Heart right ventricle (tissue), 16 donors: Measurements from ENCODE around the gene ST3GAL4. TPM values are rescaled to one million over a fixed set of nuclear protein-coding genes. Genes with fewer than 3 reads are reported as not detected.
A peak's percentile ranks its signal among the peaks of the same experiment; 100 is the strongest.

Source experiments
- ATAC-seq, 8 donors: fragments of 200-7000 bp; cut with Tn5 transposase; one replicate each; pipeline ENCODE4 v1.9.1; 2020; ENCODE audit warnings: mild to moderate bottlenecking in 8 of 8, moderate library complexity in 8 of 8, moderate number of reproducible peaks in 1 of 8
- DNase-seq, 2 donors: peaks; one replicate each; pipeline ENCODE4 v3.0.0-alpha.2; 2020
- H3K27ac ChIP-seq, 10 donors: fragments of 200-600 bp; sonication (generic) in 2 of 10; one replicate each; pipeline versions ENCODE4 v1.5.0 to v1.8.0; 2020 to 2022; ENCODE audit warnings: mild to moderate bottlenecking in 3 of 10
- H3K27me3 ChIP-seq, 7 donors: fragments of 200-600 bp; one replicate each; pipeline ENCODE4 v1.8.0; 2021 to 2022; ENCODE audit warnings: mild to moderate bottlenecking in 2 of 7
- H3K36me3 ChIP-seq, 9 donors: fragments of 200-600 bp; sonication (generic) in 1 of 9; one replicate each; pipeline versions ENCODE4 v1.5.0 to v1.8.0; 2020 to 2022; ENCODE audit warnings: mild to moderate bottlenecking in 2 of 9
- H3K4me1 ChIP-seq, 9 donors: fragments of 200-600 bp; sonication (generic) in 1 of 9; one replicate each; pipeline versions ENCODE4 v1.5.0 to v1.8.0; 2020 to 2022; ENCODE audit warnings: mild to moderate bottlenecking in 4 of 9
- H3K4me3 ChIP-seq, 10 donors: fragments of 200-600 bp; sonication (generic) in 2 of 10; one replicate each; pipeline versions ENCODE4 v1.5.0 to v1.8.0; 2020 to 2022; ENCODE audit warnings: mild to moderate bottlenecking in 7 of 10, moderate library complexity in 2 of 10
- H3K9me3 ChIP-seq, 11 donors: fragments of 200-600 bp in 10 of 11; sonication (generic) in 2 of 11; one replicate each; pipeline versions ENCODE4 v1.5.0 to v1.8.0; 2013 to 2022; ENCODE audit warnings: mild to moderate bottlenecking in 2 of 11, control low read depth in 1 of 11, moderate library complexity in 1 of 11
- CTCF ChIP-seq, 9 donors: fragments of 200-600 bp; sonication (generic) in 2 of 9; IDR thresholded peaks; one replicate each; pipeline versions ENCODE4 v1.5.0 to v1.8.0; 2021 to 2022; ENCODE audit warnings: antibody characterized with exemption in 9 of 9, mild to moderate bottlenecking in 5 of 9, moderate library complexity in 1 of 9
- WGBS, 2 donors: extraction: QIAGEN DNeasy Blood & Tissue Kit; methylation state at CpG; one replicate each; pipeline ENCODE4 v1.1.7; 2013; ENCODE audit warnings: inconsistent platforms in 1 of 2; 5-methylcytosine and 5-hydroxymethylcytosine counted together
- intact Hi-C, 10 donors: fragments of 100-400 bp; cut with DNase I; formaldehyde crosslinking; loops; one replicate each; pipeline versions ENCODE4 v1.11.1 to v1.14.2; 2022
- polyA plus RNA-seq, 2 donors: library from polyadenylated mRNA; stranded (reverse); fragments of 200-250 nt; gene quantifications; one replicate each; pipeline ENCODE4 v1.2.3, GENCODE V29; 2013
- total RNA-seq, 10 donors: library from RNA; stranded (reverse); fragmentation: NEBNext Ultra II Directional in 3 of 10; extraction: Animal tissue kit (Norgen Biotek cat#: 25700) in 3 of 10; gene quantifications; one replicate each; pipeline versions ENCODE4 v1.2.1 to v1.2.4, GENCODE V29; 2021 to 2023
- donor health status: Arrhythmogenic right ventricular cardiomyopathy.
- donor health status: ischemic (EF 13 %, LVEDD 7.1; RV severe dilation, severe dysfunction).
- donor health status: healthy with polysubstance abuse.
- donor health status: DM: no; HTN: yes; CAD: no.
- donor health status: DM: no; HTN: no; CAD: no.
- donor health status: ischemic (EF 25% LVEDD 6.9; RV normal size, moderate dysfunction).
- donor health status: ischemic (EF 25% LVEDD 5.7; RV mildly dilated, moderate dysfunction).
- donor health status: healthy.
- donor health status: DM: yes; HTN: yes; CAD: no.
- donor health status: Ischemic cardiomyopathy.
- donor health status: ischemic (EF 35%, LVEDD 5.7; RV mildly dilated, moderate dysfunction).
- donor health status: nonischemic (EF 11% LVEDD 7.7; RV severe dilation, severe dysfunction).
- donor health status: DM: yes; HTN: yes; CAD: no.
- donor health status: PGD.
- donor health status: ischemic (EF 29% LVEDD 5.4; RV normal size, mild dysfunction).
- donor health status: nonischemic (EF 23%, LVEDD 6.1; RV moderate dilation, normal function).

Gene ST3GAL4
- total and polyA plus RNA-seq, 12 donors, result 24.8 to 98.2 (median 44.8) TPM

GRCh38 chr11:126438272-126438671, 82.8 kb downstream of the ST3GAL4 start:
- peak overlapping the region in 3 of 10 donors; percentile 2 to 24 (median 13) for H3K27ac ChIP-seq
- DNase-seq, result peak in 1 of 2 donors; percentile 58
- ATAC-seq, result peak; percentile 18 to 75 (median 50)
- no peaks in the 10 kb centered on the region for H3K9me3 ChIP-seq
- peaks cover 0 to 8% (median 0%) of the 10 kb centered on the region in 7 donors for H3K27me3 ChIP-seq
- TF ChIP-seq CTCF (IDR thresholded peaks at IDR 0.05), result no peak
- intact Hi-C loops, result loop anchor here in 7 of 10 donors (1.0 to 10.0 kb wide), 4 partner anchors 123 to 553 kb away; no protein-coding TSS in a partner anchor
- peaks cover 4 to 55% (median 22%) of the 10 kb centered on the region in 9 donors for H3K4me1 ChIP-seq
- 32 to 40% methylated on average over 9 of the region's 9 CpGs for WGBS, 2 donors
- no peak overlapping the region for H3K4me3 ChIP-seq
- no peaks in the 10 kb centered on the region for H3K36me3 ChIP-seq

DNA sequence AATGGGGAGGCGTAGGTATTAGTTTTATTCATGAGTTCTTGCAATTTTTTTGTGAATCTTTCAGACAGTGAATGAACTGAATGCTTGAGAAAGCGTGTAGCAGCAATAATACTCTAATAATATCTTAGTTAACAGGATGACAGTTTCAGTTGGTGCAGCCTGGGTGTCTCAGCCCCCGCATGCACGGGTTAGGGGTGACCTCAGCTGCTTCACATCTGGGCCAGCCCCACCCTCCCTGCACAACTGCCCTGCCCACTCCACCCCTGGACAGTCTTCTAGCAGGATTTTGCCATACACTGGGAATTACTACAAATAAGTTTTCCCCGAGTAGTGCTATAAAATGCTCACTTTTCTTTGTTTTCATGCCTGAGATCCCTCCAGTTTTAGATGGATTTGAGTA, 83.2 kb downstream of the ST3GAL4 start:
- peaks cover 4 to 50% (median 22%) of the 10 kb centered on the region in 9 donors for H3K4me1 ChIP-seq
- peak overlapping the region in 2 of 10 donors; percentile 2 to 24 for H3K27ac ChIP-seq
- H3K9me3 ChIP-seq, result no peaks in the 10 kb centered on the region
- peaks cover 0 to 8% (median 0%) of the 10 kb centered on the region in 7 donors for H3K27me3 ChIP-seq
- H3K4me3 ChIP-seq, result no peak overlapping the region
- TF ChIP-seq CTCF (IDR thresholded peaks at IDR 0.05), result no peak
- no peak for DNase-seq
- intact Hi-C loops, result loop anchor here in 7 of 10 donors (1.0 to 10.0 kb wide), 4 partner anchors 124 to 552 kb away; no protein-coding TSS in a partner anchor
- 35 to 42% methylated on average over 5 of the region's 5 CpGs for WGBS, 2 donors
- no peaks in the 10 kb centered on the region for H3K36me3 ChIP-seq
- ATAC-seq, result peak in 3 of 8 donors; percentile 20 to 41 (median 33)

DNA sequence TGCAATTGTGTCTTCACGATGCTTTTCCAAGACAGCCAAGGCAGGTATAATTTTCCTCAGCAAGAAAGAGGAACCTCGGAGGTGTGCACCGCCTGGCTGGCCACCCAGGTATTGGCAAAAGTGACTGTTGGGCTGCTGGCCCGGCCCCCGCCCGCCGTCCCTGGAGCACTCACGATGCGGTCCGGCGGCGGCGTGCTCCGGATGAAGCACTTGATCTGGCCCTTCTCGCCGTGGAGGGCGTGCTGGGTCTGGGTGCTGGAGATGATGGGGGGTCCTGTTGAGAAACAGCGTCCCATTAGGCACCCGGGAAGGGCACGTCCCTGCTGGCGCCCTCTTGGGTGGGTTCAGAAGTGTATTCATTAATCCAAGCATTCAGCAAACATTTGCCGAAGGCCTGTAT, 84.8 kb downstream of the ST3GAL4 start:
- intact Hi-C loops, result loop anchor here (2.0 to 5.0 kb wide), 9 partner anchors 37 to 907 kb away; no protein-coding TSS in a partner anchor
- Histone ChIP-seq H3K27me3 (peaks cover 0 to 8% (median 0%) of the 10 kb centered on the region in 7 donors), H3K4me3 (no peak overlapping the region), H3K9me3 (no peaks in the 10 kb centered on the region), H3K27ac (no peak overlapping the region), H3K36me3 (no peaks in the 10 kb centered on the region), H3K4me1 (peaks cover 4 to 37% (median 16%) of the 10 kb centered on the region in 9 donors)
- TF ChIP-seq CTCF (IDR thresholded peaks at IDR 0.05), result no peak
- WGBS, 2 donors, result 73 to 75% methylated on average over 22 of the region's 22 CpGs
- DNase-seq (no peak), ATAC-seq (no peak)

DNA sequence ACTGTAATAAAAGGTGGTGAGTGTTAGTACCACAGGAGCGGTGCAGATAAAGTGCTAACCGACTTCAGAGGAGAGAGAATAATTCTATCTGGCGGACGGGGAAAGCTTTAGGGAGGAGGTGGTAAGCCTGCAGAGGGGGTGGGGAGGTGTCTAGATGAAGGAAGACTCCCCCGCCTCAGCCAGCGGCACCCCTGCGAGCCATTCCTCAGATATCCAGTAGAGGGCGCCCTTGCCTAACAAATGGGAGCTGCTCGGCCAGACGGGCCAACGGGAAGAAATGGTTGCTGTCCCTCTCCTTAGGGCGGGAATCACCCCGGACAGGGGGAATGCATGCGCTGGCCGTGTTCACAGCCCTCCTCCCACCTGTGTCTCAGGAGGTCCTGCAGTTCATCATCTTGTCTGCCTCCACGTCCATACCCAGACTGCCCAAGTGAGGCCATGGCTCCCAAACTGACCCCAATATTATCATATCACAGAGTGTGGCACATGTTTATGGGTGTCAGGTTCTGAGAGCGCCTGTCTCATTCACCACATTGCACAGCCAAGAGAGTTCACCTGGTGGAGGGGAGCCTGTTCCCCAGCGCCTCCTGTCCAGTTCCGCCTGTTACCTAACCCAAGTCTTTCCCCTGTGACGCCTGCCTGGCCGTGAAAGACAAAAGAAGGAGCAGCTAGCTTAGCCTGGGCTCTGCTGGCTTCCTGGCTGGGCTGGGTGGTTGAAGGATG, 85.5 kb downstream of the ST3GAL4 start:
- Histone ChIP-seq H3K36me3 (no peaks in the 10 kb centered on the region), H3K4me3 (no peak overlapping the region), H3K9me3 (no peaks in the 10 kb centered on the region), H3K27ac (no peak overlapping the region), H3K4me1 (peaks cover 4 to 32% (median 16%) of the 10 kb centered on the region in 9 donors), H3K27me3 (peaks cover 0 to 8% (median 0%) of the 10 kb centered on the region in 7 donors)
- peak; percentile 81 to 98 (median 96) for TF ChIP-seq CTCF (IDR thresholded peaks at IDR 0.05)
- 19 to 21% methylated on average over 21 of the region's 21 CpGs for WGBS, 2 donors
- DNase-seq, result peak; percentile 73 to 80
- intact Hi-C loops, result loop anchor here (1.0 to 5.0 kb wide), 12 partner anchors 36 to 906 kb away; no protein-coding TSS in a partner anchor
- peak; percentile 29 to 77 (median 72) for ATAC-seq
